ENCODE data around the gene SLC35F3.

DNA sequence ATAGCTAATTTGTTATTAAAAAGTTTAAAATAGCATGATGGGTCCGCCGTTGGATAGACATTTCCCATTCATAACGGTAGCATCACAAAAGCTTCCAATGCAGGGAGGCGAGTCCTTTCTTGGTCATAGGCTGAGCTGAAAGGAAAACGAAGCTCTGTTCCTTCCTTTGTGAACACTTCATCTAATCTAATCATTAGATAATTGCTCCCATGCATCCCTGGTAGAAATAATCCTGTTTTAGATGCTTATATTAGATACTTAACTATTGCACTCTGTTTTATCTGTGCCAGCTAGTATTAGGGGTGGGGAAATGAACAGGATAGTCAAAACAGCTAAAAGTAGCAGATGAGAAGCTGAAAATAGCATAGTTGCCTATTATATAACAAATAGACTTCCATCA is 215.0 kb downstream of the SLC35F3 start:
- TF ChIP-seq, protein P1, sequence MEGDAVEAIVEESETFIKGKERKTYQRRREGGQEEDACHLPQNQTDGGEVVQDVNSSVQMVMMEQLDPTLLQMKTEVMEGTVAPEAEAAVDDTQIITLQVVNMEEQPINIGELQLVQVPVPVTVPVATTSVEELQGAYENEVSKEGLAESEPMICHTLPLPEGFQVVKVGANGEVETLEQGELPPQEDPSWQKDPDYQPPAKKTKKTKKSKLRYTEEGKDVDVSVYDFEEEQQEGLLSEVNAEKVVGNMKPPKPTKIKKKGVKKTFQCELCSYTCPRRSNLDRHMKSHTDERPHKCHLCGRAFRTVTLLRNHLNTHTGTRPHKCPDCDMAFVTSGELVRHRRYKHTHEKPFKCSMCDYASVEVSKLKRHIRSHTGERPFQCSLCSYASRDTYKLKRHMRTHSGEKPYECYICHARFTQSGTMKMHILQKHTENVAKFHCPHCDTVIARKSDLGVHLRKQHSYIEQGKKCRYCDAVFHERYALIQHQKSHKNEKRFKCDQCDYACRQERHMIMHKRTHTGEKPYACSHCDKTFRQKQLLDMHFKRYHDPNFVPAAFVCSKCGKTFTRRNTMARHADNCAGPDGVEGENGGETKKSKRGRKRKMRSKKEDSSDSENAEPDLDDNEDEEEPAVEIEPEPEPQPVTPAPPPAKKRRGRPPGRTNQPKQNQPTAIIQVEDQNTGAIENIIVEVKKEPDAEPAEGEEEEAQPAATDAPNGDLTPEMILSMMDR (IDR thresholded peaks at IDR 0.05): no peak
- TF ChIP-seq POLR2A (IDR thresholded peaks at IDR 0.05): no peak
- TF ChIP-seq EP300 (IDR thresholded peaks at IDR 0.05): no peak

All from suprapubic skin (tissue), 3 donors.